ENCODE measurements around the gene ARNT2. TPM values are rescaled to one million over a fixed set of nuclear protein-coding genes. Genes with fewer than 3 reads are reported as not detected.

The ARNT2 gene
- total RNA-seq, 1 experiment from 2014 or later: 3.6 TPM

GRCh38 chr15:80547264-80547663 is 143.1 kb downstream of the ARNT2 start:
- BruUV-seq (replicated peaks): no TSS peak
- no peak for DNase-seq
- Mint-ChIP-seq H3K4me1 (ENCODE audit: low read depth, unreplicated experiment) (peaks cover 32% of the 10 kb centered on the region), H3K27me3 (ENCODE audit: unreplicated experiment) (peaks cover 31% of the 10 kb centered on the region), H3K4me3 (ENCODE audit: low read depth, unreplicated experiment) (no peak overlapping the region), H3K36me3 (ENCODE audit: insufficient read depth, unreplicated experiment) (no peaks in the 10 kb centered on the region), H3K27ac (ENCODE audit: unreplicated experiment) (no peak overlapping the region), H3K9me3 (ENCODE audit: low read depth, unreplicated experiment) (no peaks in the 10 kb centered on the region)
- intact Hi-C loops (cut with micrococcal nuclease; ENCODE audit: unreplicated experiment): no loop called here
- CTCF ChIA-PET: no interaction called here
- TF ChIP-seq, protein P1, sequence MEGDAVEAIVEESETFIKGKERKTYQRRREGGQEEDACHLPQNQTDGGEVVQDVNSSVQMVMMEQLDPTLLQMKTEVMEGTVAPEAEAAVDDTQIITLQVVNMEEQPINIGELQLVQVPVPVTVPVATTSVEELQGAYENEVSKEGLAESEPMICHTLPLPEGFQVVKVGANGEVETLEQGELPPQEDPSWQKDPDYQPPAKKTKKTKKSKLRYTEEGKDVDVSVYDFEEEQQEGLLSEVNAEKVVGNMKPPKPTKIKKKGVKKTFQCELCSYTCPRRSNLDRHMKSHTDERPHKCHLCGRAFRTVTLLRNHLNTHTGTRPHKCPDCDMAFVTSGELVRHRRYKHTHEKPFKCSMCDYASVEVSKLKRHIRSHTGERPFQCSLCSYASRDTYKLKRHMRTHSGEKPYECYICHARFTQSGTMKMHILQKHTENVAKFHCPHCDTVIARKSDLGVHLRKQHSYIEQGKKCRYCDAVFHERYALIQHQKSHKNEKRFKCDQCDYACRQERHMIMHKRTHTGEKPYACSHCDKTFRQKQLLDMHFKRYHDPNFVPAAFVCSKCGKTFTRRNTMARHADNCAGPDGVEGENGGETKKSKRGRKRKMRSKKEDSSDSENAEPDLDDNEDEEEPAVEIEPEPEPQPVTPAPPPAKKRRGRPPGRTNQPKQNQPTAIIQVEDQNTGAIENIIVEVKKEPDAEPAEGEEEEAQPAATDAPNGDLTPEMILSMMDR (IDR thresholded peaks at IDR 0.05; ENCODE audit: unreplicated experiment): no peak

- CTCF ChIA-PET: interaction anchor here (0.5 to 0.8 kb wide), 2 partner anchors 13 to 227 kb away, joined by 3 to 4 read pairs; no protein-coding TSS in a partner anchor
- H3K36me3 Mint-ChIP-seq (ENCODE audit: insufficient read depth, unreplicated experiment): no peaks in the 10 kb centered on the region
- BruUV-seq (replicated peaks): no TSS peak
- no peaks in the 10 kb centered on the region for H3K9me3 Mint-ChIP-seq (ENCODE audit: low read depth, unreplicated experiment)
- peaks cover 28% of the 10 kb centered on the region for H3K27me3 Mint-ChIP-seq (ENCODE audit: unreplicated experiment)
- H3K4me3 Mint-ChIP-seq (ENCODE audit: low read depth, unreplicated experiment): no peak overlapping the region
- TF ChIP-seq, protein P1 (IDR thresholded peaks at IDR 0.05; ENCODE audit: unreplicated experiment): no peak
- no peak for DNase-seq
- H3K4me1 Mint-ChIP-seq (ENCODE audit: low read depth, unreplicated experiment): peaks cover 32% of the 10 kb centered on the region
- no peak overlapping the region for H3K27ac Mint-ChIP-seq (ENCODE audit: unreplicated experiment)
- intact Hi-C loops (cut with micrococcal nuclease; ENCODE audit: unreplicated experiment): no loop called here
Measured at GRCh38 chr15:80549191-80549590, 145.0 kb downstream of the ARNT2 start.

GRCh38 chr15:80549654-80550053 is 145.5 kb downstream of the ARNT2 start:
- CTCF ChIA-PET: interaction anchor here (0.5 kb wide), 1 partner anchor 13 kb away, joined by 3 read pairs; no protein-coding TSS in a partner anchor

GRCh38 chr15:80550219-80550907 is 146.2 kb downstream of the ARNT2 start:
- Mint-ChIP-seq H3K27me3 (ENCODE audit: unreplicated experiment) (peaks cover 16% of the 10 kb centered on the region), H3K9me3 (ENCODE audit: low read depth, unreplicated experiment) (no peaks in the 10 kb centered on the region), H3K4me3 (ENCODE audit: low read depth, unreplicated experiment) (peak overlapping the region; percentile 2), H3K36me3 (ENCODE audit: insufficient read depth, unreplicated experiment) (no peaks in the 10 kb centered on the region), H3K4me1 (ENCODE audit: low read depth, unreplicated experiment) (peaks cover 32% of the 10 kb centered on the region), H3K27ac (ENCODE audit: unreplicated experiment) (peak overlapping the region; percentile 25)
- no TSS peak for BruUV-seq (replicated peaks)
- intact Hi-C loops (cut with micrococcal nuclease; ENCODE audit: unreplicated experiment): no loop called here
- CTCF ChIA-PET: no interaction called here
- TF ChIP-seq, protein P1 (IDR thresholded peaks at IDR 0.05; ENCODE audit: unreplicated experiment): no peak
- DNase-seq: peak; percentile 36

More at GRCh38 chr15:80549654-80550053, 145.5 kb downstream of the ARNT2 start:
- Mint-ChIP-seq H3K9me3 (ENCODE audit: low read depth, unreplicated experiment) (no peaks in the 10 kb centered on the region), H3K36me3 (ENCODE audit: insufficient read depth, unreplicated experiment) (no peaks in the 10 kb centered on the region), H3K4me3 (ENCODE audit: low read depth, unreplicated experiment) (peak overlapping the region; percentile 2), H3K27me3 (ENCODE audit: unreplicated experiment) (peaks cover 23% of the 10 kb centered on the region), H3K27ac (ENCODE audit: unreplicated experiment) (no peak overlapping the region), H3K4me1 (ENCODE audit: low read depth, unreplicated experiment) (peaks cover 32% of the 10 kb centered on the region)
- intact Hi-C loops (cut with micrococcal nuclease; ENCODE audit: unreplicated experiment): no loop called here
- no TSS peak for BruUV-seq (replicated peaks)
- TF ChIP-seq, protein P1 (IDR thresholded peaks at IDR 0.05; ENCODE audit: unreplicated experiment): no peak
- DNase-seq: no peak

All from Calu3 (cell line).